ENCODE results near the gene YKT6.

The YKT6 gene

GRCh38 chr7:44200699-44201461 is at the start of gene YKT6:
Gene YKT6, plus strand, starts transcription at chr7:44200978. Its CDS starts 158 bp downstream, at chr7:44201136.
- H3K36me3 ChIP-seq (replicated peaks; ENCODE audit: insufficient read depth, low read length): peaks cover 5% of the 10 kb centered on the region; the same call in 1 of the 2 replicates
- TF ChIP-seq CTCF (IDR thresholded peaks at IDR 0.05; ENCODE audit: low read length) (peak; percentile 56), EZH2phosphoT487 (IDR thresholded peaks at IDR 0.05; ENCODE audit: low read length) (no peak)
- no peaks in the 10 kb centered on the region for H3K27me3 ChIP-seq (replicated peaks; ENCODE audit: insufficient read depth, low read length)
- H3K9me2 ChIP-seq (replicated peaks; ENCODE audit: insufficient read depth, low read length): no peaks in the 10 kb centered on the region
- H3K9ac ChIP-seq (ENCODE audit: low read length): peak within 1 kb of the TSS; percentile 83
- H3F3A ChIP-seq (ENCODE audit: insufficient read depth, low read length): no peaks in the 10 kb centered on the region
- peak within 1 kb of the TSS; percentile 86 for H2AFZ ChIP-seq (ENCODE audit: low read length)
- no peaks in the 10 kb centered on the region for H4K20me1 ChIP-seq (ENCODE audit: insufficient read depth, low read length)
- DNase-seq: peak; percentile 98
- peak within 1 kb of the TSS; percentile 44 for H3K4me2 ChIP-seq (ENCODE audit: low read depth, low read length)
- H3K4me1 ChIP-seq (ENCODE audit: low read length): 0 out of 2 replicates have a peak, but pooled peaks cover 3% of the 10 kb centered on the region
- H3K27ac ChIP-seq (ENCODE audit: low read length): no peak within 1 kb of the TSS
- peak within 1 kb of the TSS; percentile 98 for H3K4me3 ChIP-seq (ENCODE audit: low read length)
- peaks cover 48% of the 10 kb centered on the region for H3K79me2 ChIP-seq (ENCODE audit: low read length)
- H3K9me3 ChIP-seq (replicated peaks; ENCODE audit: insufficient read depth, low read length): no peaks in the 10 kb centered on the region

GRCh38 chr7:44151956-44152355 is 48.8 kb upstream of the YKT6 start:
- no peak overlapping the region for H3K4me2 ChIP-seq (ENCODE audit: low read depth, low read length)
- H3K4me3 ChIP-seq (ENCODE audit: low read length): no peak overlapping the region
- no peaks in the 10 kb centered on the region for H3K9me2 ChIP-seq (replicated peaks; ENCODE audit: insufficient read depth, low read length)
- TF ChIP-seq EZH2 (optimal IDR thresholded peaks at IDR 0.05; ENCODE audit: low read depth, low read length) (no peak), EZH2phosphoT487 (IDR thresholded peaks at IDR 0.05; ENCODE audit: low read length) (no peak), CTCF (IDR thresholded peaks at IDR 0.05; ENCODE audit: low read length) (no peak)
- no peaks in the 10 kb centered on the region for H3K9me3 ChIP-seq (replicated peaks; ENCODE audit: insufficient read depth, low read length)
- no peaks in the 10 kb centered on the region for H3F3A ChIP-seq (ENCODE audit: insufficient read depth, low read length)
- H3K27ac ChIP-seq (ENCODE audit: low read length): no peak overlapping the region
- no peak for DNase-seq
- H3K27me3 ChIP-seq (replicated peaks; ENCODE audit: insufficient read depth, low read length): no peaks in the 10 kb centered on the region
- no peak overlapping the region for H2AFZ ChIP-seq (ENCODE audit: low read length)
- H3K4me1 ChIP-seq (ENCODE audit: low read length): no peaks in the 10 kb centered on the region
- H3K36me3 ChIP-seq (replicated peaks; ENCODE audit: insufficient read depth, low read length): no peaks in the 10 kb centered on the region
- no peaks in the 10 kb centered on the region for H3K79me2 ChIP-seq (ENCODE audit: low read length)
- no peaks in the 10 kb centered on the region for H4K20me1 ChIP-seq (ENCODE audit: insufficient read depth, low read length)
- no peak overlapping the region for H3K9ac ChIP-seq (ENCODE audit: low read length)

- H3K9ac ChIP-seq (ENCODE audit: low read length): no peak overlapping the region
- H3K4me1 ChIP-seq (ENCODE audit: low read length): no peaks in the 10 kb centered on the region
- no peak for DNase-seq
- no peaks in the 10 kb centered on the region for H3K9me2 ChIP-seq (replicated peaks; ENCODE audit: insufficient read depth, low read length)
- no peak overlapping the region for H3K4me2 ChIP-seq (ENCODE audit: low read depth, low read length)
- no peak overlapping the region for H3K4me3 ChIP-seq (ENCODE audit: low read length)
- H4K20me1 ChIP-seq (ENCODE audit: insufficient read depth, low read length): no peaks in the 10 kb centered on the region
- TF ChIP-seq EZH2 (optimal IDR thresholded peaks at IDR 0.05; ENCODE audit: low read depth, low read length) (no peak), EZH2phosphoT487 (IDR thresholded peaks at IDR 0.05; ENCODE audit: low read length) (no peak), CTCF (IDR thresholded peaks at IDR 0.05; ENCODE audit: low read length) (no peak)
- no peaks in the 10 kb centered on the region for H3F3A ChIP-seq (ENCODE audit: insufficient read depth, low read length)
- H3K27ac ChIP-seq (ENCODE audit: low read length): no peak overlapping the region
- H2AFZ ChIP-seq (ENCODE audit: low read length): no peak overlapping the region
- H3K36me3 ChIP-seq (replicated peaks; ENCODE audit: insufficient read depth, low read length): no peaks in the 10 kb centered on the region
- H3K27me3 ChIP-seq (replicated peaks; ENCODE audit: insufficient read depth, low read length): no peaks in the 10 kb centered on the region
- no peaks in the 10 kb centered on the region for H3K9me3 ChIP-seq (replicated peaks; ENCODE audit: insufficient read depth, low read length)
- no peaks in the 10 kb centered on the region for H3K79me2 ChIP-seq (ENCODE audit: low read length)
Measured at GRCh38 chr7:44152971-44153947, 47.5 kb upstream of the YKT6 start.

Measured in MM.1S (cell line).